Glomerular visceral epithelial cell (primary cell): ENCODE data around the gene FLCN.
"Not testable (repeated sequence)": the region's sequence is repeated elsewhere in the genome, so short reads cannot be mapped to it uniquely, and the experiment has no call there.

Source experiments
- DNase-seq: peaks from one replicate; pipeline ENCODE4 v3.0.0-alpha.2; 2016; ENCODE audit errors: extremely low spot score

Gene FLCN

DNA sequence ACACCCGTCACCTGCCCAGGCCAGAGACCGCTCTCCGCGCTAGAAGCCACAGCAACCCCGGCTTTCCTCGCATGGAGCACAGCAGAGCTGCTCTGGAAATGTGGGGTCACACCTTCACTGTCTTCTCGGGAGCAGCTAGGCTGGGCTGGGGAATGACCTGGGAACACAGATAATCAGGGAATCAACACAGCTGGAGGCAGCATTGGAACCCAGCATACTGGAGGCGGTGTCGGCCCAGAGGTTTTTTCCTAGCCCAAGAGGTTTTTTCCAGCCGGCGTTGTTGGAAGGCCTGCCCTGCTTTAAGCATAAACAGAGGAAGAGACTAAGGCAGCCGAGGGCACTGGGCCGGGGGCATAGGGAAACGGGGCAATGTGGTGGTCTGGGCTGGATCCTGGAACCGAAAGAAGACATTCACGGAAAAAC is 30.0 kb downstream of the FLCN start:
- no peak for DNase-seq

DNA sequence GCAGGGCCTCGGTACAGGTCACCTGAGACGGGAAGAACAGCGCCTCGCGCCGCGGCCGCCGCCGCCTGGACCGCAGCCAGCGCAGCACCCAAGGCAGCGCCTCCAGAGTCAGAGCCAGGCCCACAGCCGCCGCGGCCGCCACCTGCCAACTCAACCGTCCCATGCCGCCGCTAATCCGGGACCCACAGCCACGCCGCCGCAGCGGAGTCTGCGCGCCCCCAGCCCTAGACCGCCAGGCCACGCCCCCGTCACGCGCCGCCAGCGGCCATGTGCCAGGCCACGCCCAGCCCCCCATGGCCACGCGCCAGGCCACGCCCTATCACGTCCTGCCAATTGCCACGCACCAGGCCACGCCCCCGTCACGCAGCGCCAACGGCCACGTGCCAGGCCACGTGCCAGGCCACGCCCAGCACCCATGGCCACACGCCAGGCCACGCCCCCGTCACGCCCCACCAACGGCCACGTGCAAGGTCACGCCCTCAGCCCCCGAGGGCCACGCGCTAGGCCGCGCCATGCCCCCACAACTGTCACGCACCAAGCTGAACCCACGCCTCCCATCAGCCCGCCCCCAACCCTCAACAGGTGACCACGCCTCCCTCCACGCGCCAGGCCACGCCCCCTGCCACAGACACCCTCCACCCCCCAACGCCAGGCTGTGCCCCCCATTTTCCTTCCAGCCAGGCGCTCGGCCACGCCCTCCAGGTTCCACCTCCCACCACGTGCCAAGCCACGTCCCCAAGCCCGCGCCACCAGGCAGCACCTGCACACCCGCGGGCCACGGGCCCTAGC is 30.6 kb downstream of the FLCN start, which contains the start of gene PLD6:
Gene PLD6, minus strand, starts transcription at position 210 of the 789 bp plus-strand sequence. Its CDS starts 47 bp downstream, at position 163.
- peak; percentile 90 for DNase-seq

DNA sequence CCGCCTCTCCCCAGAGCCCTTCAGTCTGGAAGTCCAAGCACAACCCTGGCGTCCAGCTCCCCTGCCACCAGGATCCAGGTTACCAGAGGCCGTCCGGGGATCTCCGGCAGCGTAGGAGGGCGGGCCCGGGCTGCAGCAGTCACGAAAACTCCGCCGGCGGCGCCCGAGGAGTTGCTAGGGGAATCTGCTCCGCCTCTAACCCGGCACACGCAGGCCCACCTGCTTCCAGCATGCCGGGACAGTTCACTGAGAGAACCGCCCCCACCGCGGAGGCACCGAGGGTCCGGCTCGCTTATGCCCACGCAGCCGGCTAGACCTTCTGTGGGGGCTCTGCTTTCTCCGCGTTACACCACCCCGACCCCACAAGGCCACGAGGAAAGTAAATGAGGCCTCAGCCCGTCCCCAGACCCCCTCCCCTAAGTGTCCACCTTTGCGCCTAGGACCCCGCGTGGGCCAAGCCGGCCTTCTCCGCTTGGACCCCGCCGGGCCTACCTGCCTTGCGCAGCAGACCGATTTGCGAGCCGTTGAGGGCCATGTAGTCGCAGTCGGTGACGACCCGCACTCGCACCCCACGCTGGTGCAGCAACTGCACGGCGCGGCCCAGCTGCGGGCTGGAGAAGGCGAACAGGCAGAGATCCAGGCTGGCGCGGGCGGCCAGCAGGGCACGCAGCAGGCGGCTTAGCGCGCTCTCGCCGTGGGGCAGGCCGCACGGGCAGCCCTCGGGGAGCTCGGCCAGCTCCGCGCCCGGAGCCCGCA is 31.4 kb downstream of the FLCN start:
- peak; percentile 72 for DNase-seq

DNA sequence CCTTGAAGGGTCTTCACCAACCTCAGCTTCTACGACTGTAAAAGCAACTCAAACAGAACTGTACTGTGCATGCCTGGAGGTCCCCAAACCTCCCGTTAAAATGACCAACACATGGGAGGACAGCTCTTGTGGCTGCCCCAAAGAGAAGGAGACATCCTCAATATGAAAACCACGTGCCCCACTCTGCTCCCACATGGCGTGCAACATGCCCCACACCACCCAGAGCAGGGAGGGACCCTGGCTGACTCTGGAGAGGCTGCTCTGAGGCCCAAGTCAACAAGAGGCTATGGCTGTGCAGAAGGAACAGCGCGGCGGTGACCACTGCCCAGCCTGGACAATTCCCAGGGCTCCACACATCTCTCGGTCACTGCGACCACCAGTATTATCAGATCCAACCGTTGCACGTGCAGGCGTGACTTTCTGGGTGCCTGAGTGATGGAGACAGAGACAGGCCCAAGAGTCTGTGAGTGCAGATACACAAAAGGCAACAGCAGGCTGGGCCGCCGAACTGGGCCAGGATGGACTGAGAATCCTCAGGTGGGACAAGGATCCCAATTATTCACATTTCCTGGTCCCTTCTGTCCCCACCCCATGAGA is 32.2 kb downstream of the FLCN start:
- no peak for DNase-seq

DNA sequence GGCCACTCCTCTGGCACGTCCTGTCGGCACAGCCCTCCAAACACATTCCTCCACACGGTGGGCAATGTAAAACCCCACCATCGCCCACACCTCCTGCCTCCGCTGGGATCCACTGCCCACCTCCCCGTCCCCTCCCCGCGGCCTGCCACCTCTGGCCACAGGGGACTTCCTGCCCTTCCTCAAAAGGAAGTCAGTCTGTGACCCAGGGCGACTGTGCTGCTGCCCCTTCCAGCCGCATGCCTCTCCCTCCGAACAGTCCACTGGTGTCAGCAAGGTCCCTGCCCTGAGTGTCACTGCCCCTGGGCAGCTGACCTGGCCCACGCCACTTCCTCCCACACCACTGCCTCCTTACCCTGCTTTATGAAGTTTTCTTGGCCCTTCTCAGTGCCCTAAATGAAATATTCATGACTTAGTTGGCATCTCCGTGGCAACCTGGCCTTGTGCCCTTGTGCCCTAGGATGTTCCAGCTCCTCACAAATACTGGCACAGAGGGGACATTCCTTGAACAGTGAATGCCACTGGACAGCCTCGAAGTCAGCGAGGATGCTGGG is 32.9 kb downstream of the FLCN start:
- no peak for DNase-seq

DNA sequence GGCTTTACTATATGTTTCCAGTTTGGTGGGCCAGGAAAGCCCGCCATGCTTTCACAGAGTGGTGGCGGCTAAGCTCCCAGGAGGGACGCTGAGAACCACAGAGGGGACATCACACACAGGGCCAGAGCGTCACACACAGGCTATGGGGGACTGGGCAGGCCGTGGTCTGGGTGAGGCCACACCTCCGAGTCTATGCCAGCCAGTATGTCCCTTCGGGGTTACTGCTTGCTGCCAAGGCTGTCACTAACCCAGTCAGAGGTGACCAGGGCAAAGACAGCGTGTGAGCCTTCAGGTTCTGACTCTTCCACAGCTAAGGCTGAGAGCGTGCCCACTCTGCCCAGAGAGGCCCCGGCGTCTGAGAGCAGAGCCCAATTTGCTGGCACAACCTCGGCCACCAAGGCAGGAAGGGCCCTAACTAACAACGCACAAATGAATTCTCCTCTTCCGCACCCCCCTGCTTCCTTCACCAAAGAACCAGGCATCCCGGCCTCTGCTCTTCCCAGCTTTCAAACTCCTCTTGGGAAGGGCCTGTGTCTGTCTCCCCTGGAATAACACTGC is 33.7 kb downstream of the FLCN start:
- DNase-seq = no peak

DNA sequence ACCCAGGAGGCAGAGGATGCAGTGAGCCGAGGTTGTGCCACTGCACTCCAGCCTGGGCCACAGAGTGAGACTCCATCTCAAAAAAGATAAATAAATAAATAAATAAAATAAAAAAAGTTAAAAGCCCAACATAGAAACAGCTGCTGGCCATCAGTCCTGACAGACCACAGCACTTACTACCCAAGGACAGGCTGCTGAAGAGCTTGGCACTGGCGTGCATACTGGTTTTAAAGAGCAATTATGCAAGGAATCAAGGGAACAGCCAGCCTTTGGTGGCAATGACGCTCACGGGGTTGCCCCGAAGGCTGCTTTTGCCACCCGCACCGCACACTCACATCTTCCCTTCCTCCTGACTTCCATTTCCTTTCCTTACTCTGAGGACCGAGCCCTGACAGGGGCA is 35.1 kb downstream of the FLCN start:
- no peak for DNase-seq

DNA sequence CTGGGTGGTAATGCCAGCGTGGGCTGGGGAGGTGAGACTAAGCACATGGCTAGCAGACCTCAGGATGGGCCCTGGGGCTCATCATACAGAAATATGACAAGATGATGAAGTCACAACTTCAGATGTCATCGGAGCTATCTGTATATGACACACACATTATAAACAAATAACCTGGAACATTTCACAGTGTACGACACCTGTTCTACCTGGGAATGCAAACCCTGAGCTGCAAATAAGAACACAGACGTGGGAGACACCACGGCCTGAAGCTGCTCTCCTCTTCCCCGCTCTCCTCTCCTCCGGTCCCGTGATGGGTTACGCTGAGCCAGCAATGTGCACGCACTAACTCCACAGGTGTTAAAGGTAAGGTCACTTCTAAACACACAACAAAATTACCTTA is 35.7 kb downstream of the FLCN start:
- no peak for DNase-seq

DNA sequence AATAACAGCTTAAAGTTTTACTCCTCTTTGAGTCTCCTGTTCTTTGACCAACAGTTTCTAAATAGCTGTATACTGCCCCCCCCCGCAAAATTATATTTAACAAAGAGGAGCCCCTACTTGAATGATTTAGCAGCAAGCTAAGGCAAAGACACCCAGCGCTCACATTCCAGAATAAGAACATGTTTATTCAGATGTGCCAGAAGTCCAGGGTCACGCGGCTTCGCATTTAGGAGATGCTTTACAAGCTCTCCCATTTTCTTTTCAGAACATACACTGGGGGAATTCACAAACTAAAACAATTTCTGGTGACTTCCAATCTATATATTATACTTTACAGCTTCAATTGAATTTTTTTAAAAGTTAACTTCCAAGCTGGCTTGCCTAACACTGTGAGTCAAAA is 36.1 kb downstream of the FLCN start:
- no peak for DNase-seq

DNA sequence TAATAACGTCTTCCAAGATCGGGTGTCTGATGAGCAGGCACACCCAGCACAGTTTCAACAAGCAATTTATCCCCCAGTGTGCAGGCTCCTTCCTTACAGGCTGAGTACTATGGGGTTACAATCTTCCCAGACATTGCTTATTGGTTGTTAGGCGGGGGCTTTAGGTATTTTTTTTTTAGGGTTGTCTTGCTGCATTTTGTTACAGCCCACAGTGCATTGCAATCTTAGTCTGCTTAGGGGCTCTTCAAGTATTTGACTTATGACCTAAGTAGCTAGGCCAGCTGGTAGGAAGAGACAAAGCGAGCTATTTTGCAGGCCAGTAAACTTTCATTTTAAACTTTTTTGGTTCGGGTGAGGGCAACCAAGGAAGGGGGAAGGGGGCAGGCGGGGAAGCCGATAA is 36.7 kb downstream of the FLCN start:
- DNase-seq = no peak

DNA sequence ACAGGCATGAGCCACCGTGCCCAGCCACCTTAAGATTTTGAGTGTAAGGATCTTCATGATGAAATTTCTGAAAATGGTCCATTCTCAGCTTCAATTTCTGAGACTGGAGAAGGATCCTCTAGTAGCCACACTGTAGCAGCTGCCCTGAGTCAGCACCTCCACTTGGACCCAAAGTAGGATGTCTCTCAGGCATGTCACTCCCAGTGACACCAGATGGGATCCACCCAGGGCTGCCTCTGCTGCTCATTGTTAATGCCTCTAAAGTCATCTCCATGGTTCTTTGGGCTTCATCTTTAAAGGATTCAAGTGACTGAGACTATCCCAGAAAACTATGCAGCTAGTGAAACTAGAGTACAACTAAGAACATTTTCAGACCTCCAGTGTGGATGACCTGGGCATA is 38.7 kb downstream of the FLCN start:
- DNase-seq = no peak

DNA sequence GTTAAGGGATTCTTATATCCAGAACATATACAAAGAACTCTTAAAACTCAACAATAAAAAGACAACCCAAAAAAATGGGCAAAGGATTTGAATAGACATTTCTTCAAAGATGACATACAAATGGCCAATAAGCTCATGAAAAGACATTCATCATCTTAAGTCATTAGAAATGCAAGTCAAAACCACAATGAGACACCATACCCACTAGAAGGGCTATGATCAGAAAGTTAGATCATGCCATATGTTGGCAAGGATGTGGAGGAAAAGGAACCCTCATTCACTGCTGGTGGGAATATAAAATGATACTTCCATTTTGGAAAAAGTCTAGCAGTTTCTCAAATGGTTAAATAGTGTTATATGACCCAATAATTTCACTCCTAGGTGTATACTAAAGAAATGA is 40.2 kb downstream of the FLCN start:
- DNase-seq = peak; percentile 9

DNA sequence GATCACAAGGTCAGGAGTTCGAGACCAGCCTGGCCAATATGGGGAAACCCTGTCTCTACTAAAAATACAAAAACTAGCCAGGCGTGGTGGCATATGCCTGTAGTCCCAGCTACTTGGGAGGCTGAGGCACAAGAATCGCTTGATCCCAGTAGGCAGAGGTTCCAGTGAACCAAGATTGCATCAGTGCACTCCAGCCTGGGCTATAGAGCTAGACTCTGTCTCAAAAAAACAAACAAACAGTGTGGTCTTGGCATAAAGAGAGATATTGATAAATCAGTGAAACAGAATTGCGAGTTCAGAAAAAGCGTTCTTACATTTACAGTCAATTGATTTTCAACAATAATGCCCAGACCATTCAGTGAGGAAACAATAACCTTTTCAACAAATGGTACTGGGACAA is 41.5 kb downstream of the FLCN start:
- not testable (repeated sequence) for DNase-seq

DNA sequence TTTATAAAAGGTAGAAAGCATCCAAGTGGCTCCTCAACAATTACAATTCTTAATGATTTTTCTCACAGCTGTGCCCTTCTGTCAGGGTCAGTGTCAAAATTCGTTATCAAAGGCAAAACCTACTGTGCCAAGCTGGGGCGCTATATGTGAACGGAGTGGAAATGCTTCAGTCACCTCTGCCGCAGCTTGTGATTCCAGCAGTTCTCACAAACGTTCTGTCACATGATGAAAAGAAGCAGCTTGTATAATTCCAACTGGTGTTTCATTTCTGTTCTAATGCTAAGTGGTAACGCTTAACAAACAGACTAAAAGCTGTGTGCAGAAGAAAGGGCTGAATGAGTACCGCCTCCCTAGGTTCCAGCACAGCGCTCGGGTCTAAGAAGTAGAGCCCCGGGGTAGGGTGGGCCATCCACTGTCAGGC is 45.0 kb downstream of the FLCN start:
- no peak for DNase-seq

DNA sequence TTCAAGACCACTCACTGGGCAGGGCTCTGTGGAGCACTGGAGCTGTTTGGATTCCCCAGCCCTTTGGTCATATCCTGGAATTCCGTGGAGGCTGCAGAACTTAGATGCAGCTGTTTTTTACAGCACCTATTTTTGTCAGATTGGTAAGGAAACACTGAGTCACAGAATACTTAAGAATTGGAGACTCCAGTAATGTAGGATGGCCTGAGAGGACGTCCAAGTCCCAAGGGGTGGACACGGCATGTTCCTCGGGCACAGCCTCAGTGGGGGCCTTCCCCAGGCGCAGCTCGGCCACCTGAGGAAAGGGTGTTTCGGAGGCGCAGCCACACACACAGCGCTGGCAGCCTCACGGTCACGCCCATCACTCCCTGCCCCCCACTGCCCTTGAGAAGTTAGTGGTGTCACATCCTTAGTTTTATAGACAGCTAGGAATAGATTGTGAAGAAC is 45.6 kb downstream of the FLCN start:
- DNase-seq = peak; percentile 30

DNA sequence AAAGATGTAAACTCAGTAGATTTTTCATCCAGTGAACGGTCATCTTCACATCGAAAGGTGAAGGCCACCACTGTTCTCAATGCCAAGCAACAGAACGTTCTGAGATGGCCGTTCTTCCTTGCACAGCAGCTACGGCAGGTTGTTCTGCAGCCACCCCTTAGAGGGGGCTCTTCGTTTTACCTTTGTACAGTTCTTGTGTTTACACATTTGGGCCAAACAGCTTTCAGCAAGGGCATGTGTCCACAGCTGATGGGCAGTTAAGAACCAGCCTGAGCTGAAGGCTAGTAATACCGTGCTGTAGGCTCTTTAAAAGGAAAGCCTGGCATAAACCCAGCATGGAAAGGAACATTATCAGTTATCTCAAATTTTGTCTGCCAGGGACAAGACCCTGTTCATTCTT is 46.8 kb downstream of the FLCN start:
- DNase-seq = no peak

DNA sequence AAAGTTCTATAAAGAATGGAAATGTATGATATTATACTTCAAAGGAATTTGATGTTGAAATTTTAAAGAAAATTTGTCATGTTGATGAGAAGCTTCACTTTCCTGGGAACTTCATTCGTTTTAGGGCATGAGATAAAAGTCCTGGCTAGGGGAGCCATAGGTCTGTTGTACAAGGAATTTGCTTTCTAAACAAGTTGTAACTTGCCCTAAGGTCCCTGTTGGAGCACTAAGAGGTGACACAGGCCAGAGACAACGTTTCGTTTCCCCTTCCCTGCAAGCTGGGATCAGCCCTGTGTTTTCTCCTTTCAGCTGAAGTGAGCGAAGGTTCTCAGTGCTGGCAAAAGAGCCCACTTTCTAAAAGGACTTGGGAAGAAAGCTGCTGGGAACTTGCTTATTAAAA is 47.4 kb downstream of the FLCN start:
- DNase-seq = no peak

DNA sequence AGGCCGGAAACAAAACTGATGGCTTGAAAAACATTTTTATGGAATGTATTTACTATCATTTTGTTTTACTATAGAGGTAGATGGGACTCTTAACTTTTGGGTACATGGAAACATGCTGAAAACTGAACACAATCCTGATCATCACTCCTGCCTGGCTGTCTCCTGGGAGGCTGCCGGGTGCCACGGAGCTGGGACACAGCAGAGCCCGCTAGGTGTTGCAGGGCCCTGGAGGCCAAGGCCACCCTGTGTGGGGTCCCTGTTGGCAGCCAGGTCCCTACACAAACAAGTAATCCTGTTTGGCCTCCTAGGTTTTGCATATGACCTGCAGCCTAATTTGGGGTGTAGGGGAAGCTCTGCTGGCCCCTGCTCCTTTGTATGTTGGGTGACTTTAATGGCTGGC is 48.4 kb downstream of the FLCN start:
- no peak for DNase-seq

DNA sequence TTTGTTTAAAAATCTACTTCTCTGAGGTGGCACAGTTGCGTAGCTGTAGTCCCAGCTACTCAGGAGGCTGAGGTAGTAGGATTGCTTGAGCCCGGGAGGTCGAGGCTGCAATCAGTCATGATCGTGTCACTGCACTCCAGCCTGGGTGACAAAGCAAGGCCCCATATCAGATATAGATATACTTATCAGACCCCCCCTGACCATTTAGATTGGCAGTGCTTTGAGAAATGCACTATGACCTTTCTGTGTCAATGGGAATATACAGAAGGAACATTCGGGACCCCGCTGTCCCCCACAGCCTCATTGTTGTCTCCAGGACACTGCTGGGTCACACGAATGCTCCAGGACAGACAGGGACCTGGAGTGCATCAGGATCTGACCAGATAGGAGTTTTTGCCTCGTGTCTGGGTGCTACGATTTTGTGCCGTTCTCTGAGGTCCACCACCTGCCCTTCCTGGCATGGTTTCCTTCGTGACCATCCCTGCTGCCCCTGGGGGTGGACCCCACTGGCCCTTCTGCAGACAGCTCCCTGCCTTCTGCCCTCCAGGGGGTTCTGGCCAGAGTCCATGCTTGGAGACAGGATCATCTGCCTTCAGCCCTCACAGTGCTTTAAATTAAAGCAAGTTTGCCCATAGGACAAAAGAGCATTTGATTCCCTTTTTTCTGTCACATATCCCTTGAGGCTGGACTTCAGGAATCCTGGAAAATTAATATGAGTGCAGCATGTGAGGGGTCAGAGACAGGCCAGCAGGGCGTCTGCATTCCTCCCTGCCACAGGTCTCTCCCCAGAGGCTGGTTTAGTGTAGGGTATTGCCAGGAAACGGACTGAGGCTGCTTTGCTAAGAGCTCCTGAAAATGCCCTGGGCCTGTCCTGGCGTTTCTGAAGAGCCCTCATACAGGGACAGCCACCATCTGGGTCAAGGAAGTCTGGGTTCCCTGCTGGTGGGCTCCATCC is 50.1 kb downstream of the FLCN start:
- no peak for DNase-seq

DNA sequence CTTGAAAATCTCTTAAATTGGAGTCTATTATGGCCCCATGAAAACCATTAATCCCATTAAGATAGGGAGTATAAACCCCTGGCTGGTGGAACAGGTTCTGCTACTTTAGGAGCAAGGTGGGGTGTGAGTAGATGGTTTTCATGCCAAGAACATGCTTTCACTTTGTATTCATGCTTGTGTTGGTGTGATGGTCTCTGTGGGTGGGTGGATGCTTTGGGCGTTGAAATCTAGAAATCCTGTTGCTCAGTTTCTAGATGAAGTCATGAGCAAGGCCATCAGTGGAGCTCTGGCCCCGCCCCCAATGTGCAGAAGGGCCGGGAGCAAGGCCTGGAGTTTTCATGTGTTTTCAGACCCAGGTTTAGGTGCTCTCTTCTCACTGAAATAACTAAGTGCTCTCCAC is 50.9 kb downstream of the FLCN start:
- DNase-seq = no peak
